Astrocyte of the cerebellum (primary cell): ENCODE results near the gene WNT4.

Experiments used
- DNase-seq: peaks from one replicate; pipeline ENCODE4 v3.0.0-alpha.2; 2011; ENCODE audit warnings: low read depth
- H3K4me3 ChIP-seq: 2 replicates; pipeline ENCODE4 v1.5.1; 2011; ENCODE audit warnings: mild to moderate bottlenecking, low read depth, low read length, moderate library complexity
- CTCF ChIP-seq: IDR thresholded peaks from 2 replicates; pipeline ENCODE4 v1.5.1; 2012; ENCODE audit warnings: low read length, low read depth, moderate library complexity, mild to moderate bottlenecking; ENCODE audit errors: missing control alignments
- in situ Hi-C: cut with HindIII; loops from 2 replicates; pipeline ENCODE4 v1.10.0; 2017; ENCODE audit warnings: low sequenced_read_pairs

WNT4 gene

GRCh38 chr1:22176258-22176657 is 33.4 kb upstream of the WNT4 start:
- DNase-seq = no peak
- no peak for TF ChIP-seq CTCF
- H3K4me3 ChIP-seq = no peak overlapping the region
- in situ Hi-C loops = no loop called here

- no peak for TF ChIP-seq CTCF
- in situ Hi-C loops = no loop called here
- no peak overlapping the region for H3K4me3 ChIP-seq
- no peak for DNase-seq
Measured at GRCh38 chr1:22174446-22175220, 31.7 kb upstream of the WNT4 start.

GRCh38 chr1:22171951-22172715 is 29.2 kb upstream of the WNT4 start:
- H3K4me3 ChIP-seq = no peak overlapping the region
- DNase-seq = no peak
- no peak for TF ChIP-seq CTCF
- in situ Hi-C loops = no loop called here

- no peak for DNase-seq
- in situ Hi-C loops = loop anchor here (5.0 kb wide), 1 partner anchor 32 kb away; no protein-coding TSS in a partner anchor
- H3K4me3 ChIP-seq = no peak overlapping the region
- TF ChIP-seq CTCF = no peak
Measured at GRCh38 chr1:22169816-22170215, 26.9 kb upstream of the WNT4 start.

GRCh38 chr1:22168412-22168973 is 25.6 kb upstream of the WNT4 start:
- in situ Hi-C loops = loop anchor here (5.0 kb wide), 1 partner anchor 34 kb away; no protein-coding TSS in a partner anchor
- DNase-seq = no peak
- no peak for TF ChIP-seq CTCF
- no peak overlapping the region for H3K4me3 ChIP-seq

- in situ Hi-C loops = loop anchor here (5.0 kb wide), 1 partner anchor 36 kb away; no protein-coding TSS in a partner anchor
- DNase-seq = no peak
- no peak for TF ChIP-seq CTCF
- H3K4me3 ChIP-seq = no peak overlapping the region
Measured at GRCh38 chr1:22166439-22166838, 23.5 kb upstream of the WNT4 start.
